SK-N-SH treated with all-trans-retinoic acid at 6 μM for 48 hours (cell line): Measurements from ENCODE around the gene CREBBP.

ENCODE experiments used
- OSR1 ChIP-seq: fragments of 250-450 bp; sonication (Bioruptor Pico); IDR thresholded peaks from 2 replicates; pipeline ENCODE4 v1.8.0; 2022; ENCODE audit warnings: moderate library complexity, mild to moderate bottlenecking, inconsistent platforms
- ZNF70 ChIP-seq: fragments of 450-650 bp; formaldehyde crosslinking; IDR thresholded peaks from 2 replicates; pipeline ENCODE4 v1.5.0; 2020; ENCODE audit warnings: mild to moderate bottlenecking, moderate library complexity
- TF ChIP-seq, protein P1 (sequence below): fragments of 250-450 bp; sonication (Bioruptor Pico); IDR thresholded peaks from 2 replicates; pipeline ENCODE4 v1.5.1; 2020; ENCODE audit warnings: low read depth, mild to moderate bottlenecking, moderate library complexity
- TF ChIP-seq, protein P2 (sequence below): fragments of 250-450 bp; sonication (Bioruptor Pico); IDR thresholded peaks from 2 replicates; pipeline ENCODE4 v1.5.1; 2021; ENCODE audit warnings: mild to moderate bottlenecking, moderate library complexity

DNA sequence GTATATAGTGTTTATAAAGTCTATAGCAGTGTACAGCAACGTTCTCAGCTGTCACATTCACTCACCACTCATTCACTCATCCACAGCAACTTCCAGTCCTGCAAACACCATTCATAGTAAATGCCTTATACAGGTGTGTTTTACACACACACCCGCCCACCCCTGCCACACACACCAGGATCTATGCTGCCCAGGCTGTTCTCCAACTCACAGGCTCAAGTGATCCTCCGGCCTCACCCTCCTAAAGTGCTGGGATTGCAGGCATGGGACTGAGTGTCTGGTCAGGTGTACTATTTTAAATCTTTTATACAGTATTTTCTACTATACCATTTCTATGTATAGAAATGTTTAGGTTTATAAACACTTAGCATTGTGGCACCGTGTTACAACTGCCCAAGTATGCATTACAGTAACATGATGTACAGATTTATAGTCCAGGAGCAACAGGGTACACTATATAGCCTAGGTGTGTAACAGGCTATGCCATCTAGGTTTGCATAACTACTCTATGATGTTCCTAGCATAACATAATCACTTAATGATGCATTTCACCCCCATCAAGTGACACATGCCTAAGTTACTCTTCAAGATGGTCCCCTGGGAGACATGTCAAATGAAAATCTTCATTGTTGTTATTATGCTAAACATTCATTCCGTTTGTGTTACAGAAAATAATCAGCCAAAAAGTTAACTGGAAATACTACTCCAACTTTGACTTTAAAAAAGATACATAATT lies 42.5 kb downstream of the CREBBP start:
- TF ChIP-seq, protein P1, sequence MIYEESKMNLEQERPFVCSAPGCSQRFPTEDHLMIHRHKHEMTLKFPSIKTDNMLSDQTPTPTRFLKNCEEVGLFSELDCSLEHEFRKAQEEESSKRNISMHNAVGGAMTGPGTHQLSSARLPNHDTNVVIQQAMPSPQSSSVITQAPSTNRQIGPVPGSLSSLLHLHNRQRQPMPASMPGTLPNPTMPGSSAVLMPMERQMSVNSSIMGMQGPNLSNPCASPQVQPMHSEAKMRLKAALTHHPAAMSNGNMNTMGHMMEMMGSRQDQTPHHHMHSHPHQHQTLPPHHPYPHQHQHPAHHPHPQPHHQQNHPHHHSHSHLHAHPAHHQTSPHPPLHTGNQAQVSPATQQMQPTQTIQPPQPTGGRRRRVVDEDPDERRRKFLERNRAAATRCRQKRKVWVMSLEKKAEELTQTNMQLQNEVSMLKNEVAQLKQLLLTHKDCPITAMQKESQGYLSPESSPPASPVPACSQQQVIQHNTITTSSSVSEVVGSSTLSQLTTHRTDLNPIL: no peak
- TF ChIP-seq, protein P2, sequence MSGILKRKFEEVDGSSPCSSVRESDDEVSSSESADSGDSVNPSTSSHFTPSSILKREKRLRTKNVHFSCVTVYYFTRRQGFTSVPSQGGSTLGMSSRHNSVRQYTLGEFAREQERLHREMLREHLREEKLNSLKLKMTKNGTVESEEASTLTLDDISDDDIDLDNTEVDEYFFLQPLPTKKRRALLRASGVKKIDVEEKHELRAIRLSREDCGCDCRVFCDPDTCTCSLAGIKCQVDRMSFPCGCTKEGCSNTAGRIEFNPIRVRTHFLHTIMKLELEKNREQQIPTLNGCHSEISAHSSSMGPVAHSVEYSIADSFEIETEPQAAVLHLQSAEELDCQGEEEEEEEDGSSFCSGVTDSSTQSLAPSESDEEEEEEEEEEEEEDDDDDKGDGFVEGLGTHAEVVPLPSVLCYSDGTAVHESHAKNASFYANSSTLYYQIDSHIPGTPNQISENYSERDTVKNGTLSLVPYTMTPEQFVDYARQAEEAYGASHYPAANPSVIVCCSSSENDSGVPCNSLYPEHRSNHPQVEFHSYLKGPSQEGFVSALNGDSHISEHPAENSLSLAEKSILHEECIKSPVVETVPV (CRISPR knock-in tag): no peak
- TF ChIP-seq ZNF70 (CRISPR knock-in tag): no peak
- TF ChIP-seq OSR1 (CRISPR knock-in tag): no peak
